Colon (tissue), 2 donors: ENCODE data around the gene RRP1.

ENCODE experiments used
- FAIRE-seq: peaks from 2 replicates; lab custom pipeline; 2012; peaks lifted over from hg19 to GRCh38; lab: Jason Lieb, UNC
- donor health status: control.
- donor health status: control.

RRP1 gene, protein sequence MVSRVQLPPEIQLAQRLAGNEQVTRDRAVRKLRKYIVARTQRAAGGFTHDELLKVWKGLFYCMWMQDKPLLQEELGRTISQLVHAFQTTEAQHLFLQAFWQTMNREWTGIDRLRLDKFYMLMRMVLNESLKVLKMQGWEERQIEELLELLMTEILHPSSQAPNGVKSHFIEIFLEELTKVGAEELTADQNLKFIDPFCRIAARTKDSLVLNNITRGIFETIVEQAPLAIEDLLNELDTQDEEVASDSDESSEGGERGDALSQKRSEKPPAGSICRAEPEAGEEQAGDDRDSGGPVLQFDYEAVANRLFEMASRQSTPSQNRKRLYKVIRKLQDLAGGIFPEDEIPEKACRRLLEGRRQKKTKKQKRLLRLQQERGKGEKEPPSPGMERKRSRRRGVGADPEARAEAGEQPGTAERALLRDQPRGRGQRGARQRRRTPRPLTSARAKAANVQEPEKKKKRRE

DNA sequence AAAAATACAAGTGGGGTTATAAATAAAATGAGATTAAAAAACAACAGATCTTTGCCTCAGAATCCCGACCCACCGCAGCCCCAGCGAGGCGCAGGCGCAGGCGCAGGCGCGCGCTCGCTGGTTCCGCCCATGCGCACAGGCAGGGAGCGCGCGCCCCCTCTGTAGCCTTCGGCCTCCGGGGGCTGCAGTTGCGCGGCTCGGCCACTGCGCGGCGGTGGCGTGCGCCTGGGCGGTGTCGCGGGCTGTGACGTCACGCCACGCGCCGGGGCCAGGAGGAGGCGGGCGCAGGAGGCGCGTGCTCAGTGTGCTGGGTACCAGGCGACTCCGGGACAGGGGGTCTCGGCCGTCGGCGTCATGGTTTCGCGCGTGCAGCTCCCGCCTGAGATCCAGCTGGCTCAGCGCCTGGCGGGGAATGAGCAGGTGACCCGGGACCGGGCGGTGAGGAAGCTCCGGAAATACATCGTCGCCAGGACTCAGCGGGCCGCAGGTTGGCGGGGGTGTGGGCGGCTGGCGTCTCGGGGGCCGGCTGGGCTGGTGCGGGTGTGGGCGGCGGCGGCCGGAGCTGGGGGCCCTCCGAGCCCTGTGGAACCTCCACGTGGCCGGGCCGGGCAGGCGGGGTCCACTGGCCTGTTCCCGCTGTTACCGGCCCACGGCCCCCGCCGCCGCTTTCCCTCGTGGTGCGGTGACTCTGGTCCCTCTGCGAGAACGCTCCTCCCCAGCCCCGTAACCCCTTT lies at the start of gene RRP1:
TSS of gene RRP1 (plus strand) at position 302 of the 734 bp plus-strand sequence. CDS start at position 355, 53 bp downstream.
- no peak for FAIRE-seq

DNA sequence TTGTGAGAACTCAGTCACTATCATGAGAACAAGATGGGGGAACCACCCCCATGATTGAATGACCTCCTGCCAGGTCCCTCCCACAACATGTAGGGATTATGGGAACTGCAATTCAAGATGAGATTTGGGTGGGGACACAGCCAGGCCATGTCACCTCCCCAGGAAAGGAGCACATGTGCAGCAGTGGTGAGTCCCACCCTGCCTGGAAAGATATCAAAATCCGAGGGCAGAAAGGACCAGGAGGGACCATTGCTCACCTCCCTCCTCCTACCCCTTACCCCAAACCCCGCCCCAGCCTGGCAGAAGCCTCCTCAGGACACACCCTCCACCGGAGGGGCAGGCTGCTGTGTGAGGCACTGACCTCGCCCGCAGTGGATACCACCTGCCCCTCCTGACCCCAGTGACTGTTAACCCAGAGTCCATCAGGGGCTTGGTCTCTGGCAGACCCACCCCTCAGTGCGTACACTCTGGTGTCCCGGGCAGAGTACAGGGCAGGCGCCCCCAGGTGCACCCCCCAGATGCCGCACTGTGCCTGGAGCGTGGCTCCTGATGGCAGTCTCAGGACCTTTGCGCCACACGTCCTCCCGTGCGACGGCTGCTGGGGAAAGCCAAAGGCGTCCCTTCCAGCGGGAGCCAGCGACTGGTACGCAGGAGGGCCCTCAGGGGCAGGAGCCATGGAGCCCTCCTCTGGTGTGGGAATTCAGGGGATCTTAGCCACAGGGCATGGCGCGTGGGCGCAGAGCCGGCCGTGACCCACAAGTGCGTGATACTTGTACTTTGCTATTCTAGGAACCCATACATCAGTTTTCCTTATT lies 49.5 kb upstream of the RRP1 start:
- FAIRE-seq, result no peak

DNA sequence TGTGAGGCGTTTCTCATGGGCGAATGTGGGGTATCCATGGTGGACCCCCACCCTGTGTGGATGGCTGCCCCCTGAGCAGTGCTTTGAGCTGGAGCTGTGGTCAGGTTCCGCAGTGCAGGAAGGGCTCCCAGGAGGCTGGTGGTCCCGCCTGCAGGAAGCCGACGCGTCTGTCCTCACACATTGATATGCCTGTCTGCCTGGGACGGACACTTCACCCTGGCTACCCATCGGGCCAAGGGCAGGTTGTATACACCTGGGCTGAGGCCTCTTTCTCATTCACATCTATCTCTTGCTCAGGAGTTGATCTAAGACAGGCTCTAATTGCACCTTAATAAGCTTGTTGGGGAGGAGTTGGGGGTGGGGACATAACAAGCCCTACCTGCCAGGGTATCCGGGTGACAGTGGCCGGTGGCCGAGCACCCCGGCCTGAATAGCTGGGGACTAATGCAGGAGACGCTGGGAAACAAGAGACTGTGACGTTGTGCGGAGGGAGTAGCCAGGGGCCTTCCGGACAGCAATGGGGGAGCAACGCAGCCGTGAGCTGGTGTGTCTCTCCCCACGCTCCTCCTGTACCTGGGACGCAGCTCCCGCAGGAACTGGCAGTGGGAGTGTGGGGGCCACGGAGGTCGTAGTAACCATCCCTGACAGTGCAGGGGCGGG lies 48.8 kb upstream of the RRP1 start:
- no peak for FAIRE-seq

DNA sequence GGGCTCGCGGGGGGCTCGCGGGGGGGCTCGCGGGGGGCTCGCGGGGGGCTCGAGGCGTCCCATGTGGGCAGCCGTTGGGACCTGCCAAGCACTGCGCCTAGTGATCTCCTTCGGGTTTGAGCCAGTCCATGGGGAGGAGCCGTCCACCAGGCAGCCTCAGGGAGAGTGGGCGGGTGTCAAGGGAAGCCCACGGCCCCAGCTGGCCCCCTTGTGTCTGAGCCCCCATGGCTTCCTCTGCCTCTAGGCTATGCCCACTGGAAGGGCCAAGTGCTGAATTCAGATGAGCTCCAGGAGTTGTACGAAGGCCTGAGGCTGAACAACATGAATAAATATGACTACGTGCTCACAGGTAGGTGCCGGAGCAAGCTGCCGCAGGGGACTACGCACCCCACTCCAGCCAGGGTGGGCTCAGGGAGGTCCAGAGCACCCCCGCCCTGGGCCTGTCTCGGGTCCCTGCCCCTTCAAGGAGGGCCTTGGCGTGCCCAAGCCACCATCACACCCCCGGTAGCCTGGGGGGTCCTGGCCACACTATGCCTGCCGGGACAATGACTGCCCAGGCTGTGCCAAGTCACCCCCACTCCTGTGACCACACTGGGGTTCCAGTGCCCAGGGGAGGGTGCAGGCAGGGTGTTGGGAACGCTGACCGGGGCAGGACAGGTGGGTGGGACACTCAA lies 47.8 kb upstream of the RRP1 start:
- FAIRE-seq, result no peak

DNA sequence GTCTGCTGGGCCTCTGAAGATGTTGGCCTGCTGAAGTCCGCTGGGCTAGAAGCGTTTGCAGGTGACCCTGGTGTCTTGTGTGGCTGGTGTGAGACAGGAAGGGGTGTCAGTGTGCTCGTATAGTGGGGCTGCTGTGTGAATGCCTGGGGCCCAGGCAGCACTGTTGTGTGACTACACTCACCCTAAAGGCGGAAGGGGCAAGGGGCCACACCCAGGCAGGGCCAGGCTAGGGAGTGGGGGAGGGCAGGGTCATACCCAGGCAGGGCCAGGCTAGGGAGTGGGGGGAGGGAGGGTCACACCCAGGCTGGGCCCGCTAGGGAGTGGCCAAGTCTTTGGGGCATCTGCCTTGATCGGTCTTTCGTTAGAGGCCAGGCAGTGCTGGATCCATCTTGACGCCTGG lies 45.4 kb upstream of the RRP1 start:
- no peak for FAIRE-seq

DNA sequence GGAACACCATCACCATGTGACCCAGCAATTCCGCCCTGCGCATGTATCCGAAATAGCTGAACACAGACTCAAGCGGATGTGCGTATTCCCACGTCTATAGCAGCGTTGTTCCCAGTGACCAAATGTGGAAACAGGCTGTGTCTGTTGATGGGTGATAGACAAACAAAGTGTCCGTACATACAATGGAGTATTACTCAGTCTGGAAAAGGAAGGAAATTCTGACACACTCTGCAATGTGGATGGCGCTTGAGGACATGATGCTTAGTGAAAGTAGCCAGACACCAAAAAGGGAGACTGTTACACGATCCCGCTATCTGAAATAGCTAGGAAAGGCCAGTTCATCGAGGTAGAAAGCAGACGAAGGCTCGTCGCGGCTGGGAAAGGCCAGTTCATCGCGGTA lies 44.7 kb upstream of the RRP1 start:
- no peak for FAIRE-seq

DNA sequence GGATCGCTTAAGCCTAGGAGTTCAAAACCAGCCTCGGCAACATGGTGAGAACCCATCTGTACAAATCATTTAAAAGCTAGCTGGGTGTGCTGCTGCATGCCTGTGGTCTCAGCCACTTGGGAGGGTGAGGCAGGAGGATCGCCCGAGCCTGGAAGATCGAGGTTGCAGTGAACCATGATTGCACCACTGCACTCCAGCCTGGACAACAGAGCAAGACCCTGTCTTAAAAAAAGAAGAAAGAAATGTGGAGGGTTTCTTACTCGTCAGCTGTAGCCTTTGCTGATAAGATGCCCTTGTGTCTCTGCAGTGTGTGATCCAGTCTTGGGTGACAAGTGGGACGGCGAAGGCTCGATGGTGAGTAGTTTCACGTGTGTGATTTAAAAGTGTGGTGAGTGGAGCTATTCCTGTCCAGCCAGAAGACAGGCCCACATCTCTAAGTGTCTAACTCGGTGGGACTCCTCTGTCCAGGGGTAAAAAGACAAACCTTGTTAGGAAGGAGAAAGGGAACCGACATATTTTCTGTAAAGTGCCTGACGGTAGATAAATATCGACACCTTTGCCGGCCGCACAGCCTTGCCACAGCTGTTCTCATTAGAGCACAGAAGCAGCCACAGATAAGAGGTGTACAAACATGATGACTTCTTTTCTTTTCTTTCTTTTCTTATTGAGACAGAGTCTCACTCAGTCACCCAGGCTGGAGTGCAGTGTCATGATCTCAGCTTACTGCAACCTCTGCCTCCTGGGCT lies 43.4 kb upstream of the RRP1 start:
- no peak for FAIRE-seq

DNA sequence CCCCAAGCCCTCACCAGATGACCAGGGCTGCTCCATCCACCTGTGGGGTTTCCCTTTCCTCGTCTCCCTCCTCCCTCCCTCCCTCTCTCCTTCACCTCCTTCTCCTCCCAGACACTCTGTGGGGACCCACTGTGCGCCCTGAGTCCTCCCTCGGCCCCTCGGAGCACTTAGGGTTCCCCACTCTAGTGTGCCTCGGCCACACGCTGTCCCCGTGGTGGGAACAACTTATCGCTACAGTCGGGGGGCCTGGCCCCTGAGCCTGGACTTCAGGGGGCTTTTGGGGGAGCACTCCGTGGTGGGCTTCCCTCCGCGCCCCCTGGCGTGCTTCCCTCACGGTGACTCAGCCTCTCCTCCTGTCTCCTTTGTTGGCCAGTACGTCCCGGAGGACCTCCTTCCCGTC lies 40.8 kb upstream of the RRP1 start:
- FAIRE-seq, result no peak

DNA sequence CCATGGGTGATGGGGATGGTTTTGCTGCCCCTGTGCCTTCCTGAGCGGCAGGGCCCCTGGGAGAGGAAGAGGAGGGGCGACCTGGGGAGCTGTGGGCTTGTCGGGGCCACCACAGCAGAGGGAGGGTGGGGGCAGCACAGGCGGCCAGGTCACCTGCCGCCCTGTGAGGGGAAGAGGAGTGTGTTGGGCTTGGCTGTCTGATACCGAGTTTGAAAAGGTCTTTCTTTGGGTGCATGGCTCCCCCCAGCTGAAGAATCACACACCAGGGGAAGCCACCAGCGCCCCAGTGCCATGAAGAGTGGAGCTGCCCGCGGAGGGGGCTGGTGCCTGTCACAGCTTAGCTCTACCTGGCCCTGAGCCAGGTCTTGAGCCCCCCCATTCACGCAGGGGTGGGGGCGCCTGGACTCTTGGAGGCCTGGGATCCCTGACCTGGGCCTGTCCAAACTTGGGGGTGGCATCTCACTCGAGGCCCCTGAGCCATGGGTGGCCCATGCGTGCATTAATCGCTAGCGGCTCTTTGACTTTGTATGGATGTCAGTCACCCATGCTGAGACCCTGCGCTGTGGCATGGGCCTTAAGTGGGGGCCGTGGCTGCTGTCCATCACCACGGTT lies 39.6 kb upstream of the RRP1 start:
- FAIRE-seq, result no peak

DNA sequence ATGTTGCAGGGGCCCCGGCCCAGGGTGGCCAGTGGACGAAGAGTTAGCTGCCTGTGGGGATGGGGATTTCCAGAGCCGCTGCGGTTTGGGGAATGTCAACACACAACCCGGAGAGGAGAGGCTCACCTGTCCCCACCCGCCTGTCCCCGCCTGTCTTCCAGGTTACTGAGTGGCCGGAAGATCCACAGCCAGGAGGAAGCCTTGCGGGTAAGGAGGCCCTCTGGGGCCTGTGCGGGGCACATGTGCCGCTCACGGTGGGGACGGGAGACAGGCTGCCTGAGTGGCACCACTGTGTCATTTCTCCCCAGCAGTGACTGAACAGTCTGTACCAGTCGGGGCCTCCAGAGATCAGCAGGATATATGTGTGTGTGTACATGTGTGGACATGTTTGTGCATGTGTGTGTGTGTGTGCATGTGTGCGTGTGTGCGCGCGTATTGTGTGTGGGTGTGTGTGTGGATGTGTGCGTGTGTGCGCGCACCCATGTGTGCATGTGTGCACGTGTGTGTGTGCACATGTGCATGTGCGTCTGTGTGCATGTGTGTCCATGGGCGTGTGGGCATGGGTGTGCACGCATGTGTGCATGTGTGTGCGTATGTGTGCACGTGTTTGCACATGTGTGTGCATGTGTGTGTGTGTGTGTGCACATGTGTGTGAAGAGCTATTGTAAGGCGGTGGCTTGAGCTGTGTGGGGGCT lies 38.9 kb upstream of the RRP1 start:
- FAIRE-seq, result no peak

DNA sequence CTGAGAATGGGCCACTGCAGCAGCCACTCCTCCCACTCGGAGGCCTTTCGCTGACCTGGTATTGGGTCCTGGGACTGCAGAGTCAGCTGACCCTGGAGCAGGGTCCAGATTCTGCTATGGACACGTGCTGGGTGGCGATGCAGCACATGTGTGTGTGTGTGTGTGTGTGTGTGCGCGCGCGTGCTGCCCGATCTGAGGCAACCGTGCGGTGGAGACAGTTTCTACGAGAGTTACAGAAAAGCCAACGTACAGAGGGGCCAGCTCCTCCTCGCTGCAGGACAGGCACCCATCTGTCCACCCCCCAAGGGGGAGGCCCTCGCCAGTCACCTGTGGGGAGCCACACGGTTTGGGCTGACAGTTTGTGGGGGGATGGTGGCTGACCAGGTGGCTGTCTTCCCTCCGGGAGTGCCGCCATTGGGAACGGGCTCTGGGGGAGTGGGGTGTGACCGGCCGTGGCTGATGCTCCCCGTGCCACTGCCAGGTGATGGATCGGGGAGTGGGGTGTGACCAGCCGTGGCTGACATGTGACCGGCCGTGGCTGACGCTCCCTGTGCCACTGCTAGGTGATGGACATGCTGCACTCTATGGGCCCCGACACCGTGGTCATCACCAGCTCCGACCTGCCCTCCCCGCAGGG lies 37.3 kb upstream of the RRP1 start:
- no peak for FAIRE-seq

DNA sequence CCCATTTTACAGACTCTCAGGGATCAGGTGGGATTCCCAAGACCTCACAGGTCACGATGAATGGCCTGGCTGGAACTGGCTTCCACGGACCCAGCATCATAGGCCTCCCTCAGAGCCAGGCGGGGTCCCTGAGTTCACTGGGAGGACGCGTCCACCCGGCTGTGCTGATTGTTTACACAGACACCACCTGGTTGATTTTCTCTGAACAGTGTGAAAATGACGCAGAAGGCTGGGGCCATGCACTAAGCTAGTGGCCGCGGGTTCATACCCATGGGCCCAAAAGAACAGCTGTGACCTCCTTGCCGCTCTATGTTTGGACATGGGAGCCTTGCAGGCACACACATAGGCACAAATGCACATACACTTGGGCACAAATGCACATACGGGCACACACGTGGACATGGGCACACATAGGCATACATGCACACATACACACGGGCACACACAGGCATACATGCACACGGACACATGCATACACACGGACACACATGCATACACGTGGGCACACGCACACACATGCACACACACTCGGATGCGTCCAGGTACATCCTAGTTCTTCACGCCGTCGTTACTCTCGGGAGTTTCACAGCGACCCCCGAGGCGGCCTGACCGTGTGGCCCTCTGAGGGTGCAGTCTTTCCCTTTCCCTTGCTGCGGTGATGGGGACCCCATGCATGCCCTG lies 36.5 kb upstream of the RRP1 start:
- FAIRE-seq, result no peak

DNA sequence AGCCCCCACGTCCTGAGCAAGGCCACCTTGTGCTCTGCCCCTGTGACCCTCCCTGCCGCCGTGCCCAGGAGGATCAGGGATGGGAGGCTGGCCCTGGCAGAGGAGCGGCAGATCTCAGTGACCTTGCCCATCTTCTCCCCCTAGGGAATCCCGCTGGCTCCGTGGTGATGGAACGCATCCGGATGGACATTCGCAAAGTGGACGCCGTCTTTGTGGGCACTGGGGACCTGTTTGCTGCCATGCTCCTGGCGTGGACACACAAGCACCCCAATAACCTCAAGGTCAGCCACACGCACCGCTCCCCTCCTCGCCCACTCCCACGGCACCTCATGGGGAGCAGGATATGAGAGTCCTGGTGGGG lies 36.0 kb upstream of the RRP1 start:
- no peak for FAIRE-seq

DNA sequence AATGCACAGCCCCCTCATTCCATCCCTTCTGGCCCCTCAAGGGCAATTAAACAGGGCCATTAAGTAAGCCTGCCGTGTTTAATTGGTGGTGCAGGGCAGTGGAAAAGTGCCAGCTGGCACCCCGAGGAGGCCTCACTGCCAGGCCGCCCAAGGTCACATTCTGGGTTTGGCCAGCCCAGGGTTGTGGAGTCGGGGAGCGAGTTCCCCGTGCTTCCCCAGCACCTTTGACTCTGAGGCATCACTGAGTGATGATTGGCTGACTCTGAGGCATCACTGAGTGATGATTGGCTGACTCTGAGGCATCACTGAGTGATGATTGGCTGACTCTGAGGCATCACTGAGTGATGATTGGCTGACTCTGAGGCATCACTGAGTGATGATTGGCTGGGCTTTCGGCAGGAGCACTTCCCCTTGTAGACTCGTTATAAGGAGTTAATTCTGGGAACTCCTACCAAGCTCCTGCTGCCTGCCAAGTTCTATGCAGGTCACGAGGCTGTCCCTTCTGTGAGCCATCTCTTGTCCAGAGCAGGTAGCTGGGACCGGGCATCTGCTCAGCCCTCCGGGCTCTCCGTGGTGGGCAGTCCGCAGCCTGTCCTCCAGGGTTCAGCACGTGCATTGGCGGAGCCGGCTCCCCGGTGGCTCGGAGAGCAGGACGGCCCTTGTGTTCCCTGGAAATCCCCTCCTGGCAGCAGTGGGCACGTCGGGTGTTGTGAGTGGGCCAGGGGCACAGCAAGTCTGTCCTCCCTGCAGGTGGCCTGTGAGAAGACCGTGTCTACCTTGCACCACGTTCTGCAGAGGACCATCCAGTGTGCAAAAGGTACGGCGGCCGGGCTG lies 34.2 kb upstream of the RRP1 start:
- no peak for FAIRE-seq

DNA sequence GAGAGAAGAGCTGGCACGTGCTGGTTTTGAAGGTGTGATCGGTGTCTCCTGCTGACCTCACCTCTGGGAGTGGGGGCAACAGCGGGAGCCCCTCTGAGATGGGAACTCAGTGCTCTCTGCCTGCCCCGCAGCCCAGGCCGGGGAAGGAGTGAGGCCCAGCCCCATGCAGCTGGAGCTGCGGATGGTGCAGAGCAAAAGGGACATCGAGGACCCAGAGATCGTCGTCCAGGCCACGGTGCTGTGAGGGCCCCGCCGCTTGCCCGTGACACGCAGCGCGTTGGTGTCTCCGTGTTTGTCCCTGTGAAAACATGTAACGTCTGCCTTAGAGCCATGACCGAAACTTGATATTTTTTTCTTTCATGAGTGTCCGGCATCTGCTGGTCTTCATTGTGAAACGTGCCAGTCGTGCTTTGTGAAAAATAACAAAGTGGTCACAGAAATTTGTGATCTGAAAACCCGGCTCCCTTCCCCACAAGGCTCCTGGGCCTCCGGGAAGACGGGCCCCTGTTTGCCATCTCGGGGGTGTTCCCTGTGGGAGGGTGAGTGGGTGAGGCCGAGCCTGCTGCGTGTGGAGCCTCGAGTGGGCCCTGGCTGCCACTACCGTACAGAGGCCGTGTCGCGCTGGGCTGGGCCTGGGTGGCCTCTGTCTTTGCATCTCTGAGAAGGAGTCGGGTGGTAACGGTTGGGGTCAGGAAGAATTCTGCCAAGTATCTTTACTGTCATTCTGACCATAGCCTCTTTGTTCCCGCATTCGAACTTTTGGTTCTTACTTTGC lies 33.4 kb upstream of the RRP1 start:
- no peak for FAIRE-seq

DNA sequence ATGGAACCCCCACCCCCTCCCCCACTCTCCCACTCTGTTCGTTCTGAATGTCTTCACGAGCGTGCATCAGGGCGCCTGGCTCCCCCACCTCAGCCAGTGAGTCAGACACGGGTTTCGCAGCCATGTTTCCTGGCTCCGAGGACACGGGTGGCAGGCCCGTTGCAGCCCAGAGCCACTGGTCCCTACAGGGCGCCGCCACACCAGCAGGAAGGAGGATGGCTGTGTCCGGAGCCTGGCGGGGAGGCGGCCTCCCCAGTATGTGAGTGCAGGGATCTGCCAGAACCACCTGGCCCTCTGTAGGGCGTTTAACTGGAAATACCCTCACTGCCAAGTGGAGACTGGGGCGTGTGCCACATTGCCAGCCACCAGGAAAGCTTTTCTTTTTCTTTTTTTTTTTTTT lies 31.8 kb upstream of the RRP1 start:
- FAIRE-seq, result no peak

DNA sequence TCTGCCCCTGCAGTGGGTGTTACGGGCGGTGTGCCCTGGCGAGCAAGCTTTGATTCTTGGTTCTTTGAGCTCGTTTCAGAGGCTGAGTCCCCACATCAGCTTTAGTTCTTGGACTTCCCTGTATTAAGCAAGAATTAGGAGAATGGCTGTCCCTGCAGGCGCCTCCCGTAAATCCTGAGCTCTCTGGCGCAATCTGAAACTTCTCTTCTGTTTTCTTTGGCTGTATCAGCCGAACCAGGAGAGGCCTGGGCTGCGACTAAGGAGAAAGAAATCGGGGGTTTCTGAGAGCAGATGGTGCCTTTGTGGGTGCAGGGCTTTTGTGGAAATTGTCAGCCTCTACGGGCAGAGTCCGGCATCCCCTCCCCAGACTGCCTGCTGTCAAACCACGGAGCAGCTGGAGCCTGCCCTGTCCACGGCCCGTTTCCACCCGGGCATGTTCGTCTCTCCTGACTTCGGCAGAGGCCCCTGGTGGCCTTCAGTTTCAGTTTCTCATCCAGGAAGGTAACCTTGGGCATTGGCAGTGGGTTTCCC lies 31.2 kb upstream of the RRP1 start:
- FAIRE-seq, result no peak
